ENCODE data around the gene SEMA5A. TPM values are rescaled to one million over a fixed set of nuclear protein-coding genes. Genes with fewer than 3 reads are reported as not detected.
A peak's percentile ranks its signal among the peaks of the same experiment; 100 is the strongest.

SEMA5A gene
- total RNA-seq, 1 donor from 2014 or later, result 1.6 TPM

DNA sequence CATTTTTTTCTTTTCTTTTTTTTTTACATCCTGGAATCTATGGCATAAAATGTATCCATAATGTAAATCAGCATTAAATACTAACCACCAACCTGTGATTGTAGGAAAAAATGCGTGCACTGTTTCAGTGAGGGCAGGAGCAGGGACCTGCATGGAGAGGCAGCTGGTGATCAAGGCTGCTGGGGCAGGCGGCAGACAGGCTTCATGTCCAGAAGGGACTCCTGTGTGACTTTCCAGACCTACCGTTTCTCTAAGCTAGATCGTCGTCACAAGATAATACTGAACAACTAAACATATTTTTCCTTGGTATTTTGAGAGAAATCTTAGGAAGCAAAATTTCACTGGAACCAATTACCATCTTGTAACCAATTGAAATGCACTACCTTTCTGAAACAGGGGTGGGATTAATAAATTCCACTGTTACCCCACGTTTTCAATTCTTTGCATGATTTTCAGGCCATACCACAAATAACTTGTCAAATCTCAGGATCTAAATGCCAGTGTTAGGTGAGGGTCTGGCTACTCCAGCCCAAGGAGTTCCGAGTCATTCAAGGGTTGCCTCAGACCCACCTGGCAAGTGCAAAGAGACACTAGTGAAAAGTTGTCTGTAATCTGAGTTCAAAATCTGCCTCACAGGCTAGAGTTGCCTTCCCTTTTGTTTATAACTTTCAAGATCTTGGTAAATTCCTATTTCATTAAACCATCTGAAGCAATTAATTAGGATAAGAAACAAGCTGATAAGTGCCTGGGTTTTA is 198.2 kb downstream of the SEMA5A start:
- TF ChIP-seq, protein P1, sequence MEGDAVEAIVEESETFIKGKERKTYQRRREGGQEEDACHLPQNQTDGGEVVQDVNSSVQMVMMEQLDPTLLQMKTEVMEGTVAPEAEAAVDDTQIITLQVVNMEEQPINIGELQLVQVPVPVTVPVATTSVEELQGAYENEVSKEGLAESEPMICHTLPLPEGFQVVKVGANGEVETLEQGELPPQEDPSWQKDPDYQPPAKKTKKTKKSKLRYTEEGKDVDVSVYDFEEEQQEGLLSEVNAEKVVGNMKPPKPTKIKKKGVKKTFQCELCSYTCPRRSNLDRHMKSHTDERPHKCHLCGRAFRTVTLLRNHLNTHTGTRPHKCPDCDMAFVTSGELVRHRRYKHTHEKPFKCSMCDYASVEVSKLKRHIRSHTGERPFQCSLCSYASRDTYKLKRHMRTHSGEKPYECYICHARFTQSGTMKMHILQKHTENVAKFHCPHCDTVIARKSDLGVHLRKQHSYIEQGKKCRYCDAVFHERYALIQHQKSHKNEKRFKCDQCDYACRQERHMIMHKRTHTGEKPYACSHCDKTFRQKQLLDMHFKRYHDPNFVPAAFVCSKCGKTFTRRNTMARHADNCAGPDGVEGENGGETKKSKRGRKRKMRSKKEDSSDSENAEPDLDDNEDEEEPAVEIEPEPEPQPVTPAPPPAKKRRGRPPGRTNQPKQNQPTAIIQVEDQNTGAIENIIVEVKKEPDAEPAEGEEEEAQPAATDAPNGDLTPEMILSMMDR (IDR thresholded peaks at IDR 0.05; ENCODE audit: insufficient read depth, low read length, severe bottlenecking), result no peak
- no peak overlapping the region for H3K4me3 ChIP-seq (ENCODE audit: low read depth, low read length)
- H3K36me3 ChIP-seq (ENCODE audit: control insufficient read depth, insufficient read depth, low read length), result no peaks in the 10 kb centered on the region
- no peak for DNase-seq (ENCODE audit: low read depth)
- no peak for FAIRE-seq
- H3K27me3 ChIP-seq (ENCODE audit: control insufficient read depth, insufficient read depth, low read length), result no peaks in the 10 kb centered on the region

DNA sequence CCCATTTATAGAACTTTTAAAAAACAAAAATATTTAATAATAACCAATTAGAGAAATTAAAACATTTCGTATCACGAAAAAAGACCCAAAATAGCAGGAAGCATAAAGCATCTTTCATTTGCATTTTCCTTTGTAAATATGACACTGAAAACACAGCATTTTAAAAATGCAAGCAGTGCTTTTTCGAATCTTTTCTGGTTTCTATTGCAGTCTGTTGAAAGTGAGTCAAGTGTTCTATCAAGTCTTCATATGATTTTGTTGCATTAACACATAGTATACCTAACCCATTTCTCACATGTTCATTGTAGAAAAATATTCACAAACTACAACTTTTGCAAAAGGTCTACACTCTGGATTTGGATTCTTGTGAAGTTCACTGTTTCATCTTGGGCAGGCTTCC is 198.8 kb downstream of the SEMA5A start:
- H3K27me3 ChIP-seq (ENCODE audit: control insufficient read depth, insufficient read depth, low read length), result no peaks in the 10 kb centered on the region
- no peak for FAIRE-seq
- no peak overlapping the region for H3K4me3 ChIP-seq (ENCODE audit: low read depth, low read length)
- no peak for DNase-seq (ENCODE audit: low read depth)
- H3K36me3 ChIP-seq (ENCODE audit: control insufficient read depth, insufficient read depth, low read length), result no peaks in the 10 kb centered on the region
- TF ChIP-seq, protein P1 (IDR thresholded peaks at IDR 0.05; ENCODE audit: insufficient read depth, low read length, severe bottlenecking), result no peak

- FAIRE-seq, result no peak
Observed at GRCh38 chr5:9344751-9345240, 201.1 kb downstream of the SEMA5A start.

DNA sequence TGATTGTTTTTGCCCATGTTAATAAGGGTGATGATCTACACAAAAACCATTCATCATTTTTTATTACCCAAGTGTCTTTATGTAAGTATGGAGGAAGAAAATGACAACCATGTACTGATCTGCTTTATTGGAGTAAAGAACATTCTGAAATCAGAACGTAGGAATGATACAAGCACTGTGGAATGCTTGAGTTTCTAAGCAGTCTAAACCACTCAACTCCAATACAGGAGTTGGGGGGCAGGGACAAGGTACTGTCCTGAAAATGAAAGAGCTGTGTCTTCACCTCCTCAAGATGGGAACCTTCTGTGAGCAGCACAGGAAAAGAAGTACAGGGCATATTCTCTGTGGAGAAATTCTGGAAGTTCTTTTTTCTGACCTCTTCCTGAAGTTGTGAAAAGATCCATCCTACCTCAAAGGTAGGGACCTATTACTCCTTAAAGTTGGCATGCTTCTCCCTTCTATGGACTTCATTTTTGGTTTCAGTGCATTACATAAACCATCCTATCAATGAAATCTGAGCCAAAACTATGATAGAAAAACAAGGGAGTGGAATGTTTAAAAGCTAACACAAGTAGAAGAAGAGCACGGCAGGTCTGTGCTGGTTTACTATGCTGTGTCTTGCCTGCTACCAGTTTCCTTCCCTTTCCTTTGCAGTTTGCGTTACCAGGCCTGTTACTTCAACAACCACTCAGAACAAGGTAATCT is 202.6 kb downstream of the SEMA5A start:
- peak; percentile 70 for DNase-seq (ENCODE audit: low read depth)
- no peak overlapping the region for H3K4me3 ChIP-seq (ENCODE audit: low read depth, low read length)
- no peak for FAIRE-seq
- no peaks in the 10 kb centered on the region for H3K36me3 ChIP-seq (ENCODE audit: control insufficient read depth, insufficient read depth, low read length)
- TF ChIP-seq, protein P1 (IDR thresholded peaks at IDR 0.05; ENCODE audit: insufficient read depth, low read length, severe bottlenecking), result no peak
- no peaks in the 10 kb centered on the region for H3K27me3 ChIP-seq (ENCODE audit: control insufficient read depth, insufficient read depth, low read length)

More at GRCh38 chr5:9344751-9345240, 201.1 kb downstream of the SEMA5A start:
- Histone ChIP-seq H3K36me3 (ENCODE audit: control insufficient read depth, insufficient read depth, low read length) (no peaks in the 10 kb centered on the region), H3K27me3 (ENCODE audit: control insufficient read depth, insufficient read depth, low read length) (no peaks in the 10 kb centered on the region), H3K4me3 (ENCODE audit: low read depth, low read length) (no peak overlapping the region)
- no peak for DNase-seq (ENCODE audit: low read depth)
- TF ChIP-seq, protein P1 (IDR thresholded peaks at IDR 0.05; ENCODE audit: insufficient read depth, low read length, severe bottlenecking), result no peak

DNA sequence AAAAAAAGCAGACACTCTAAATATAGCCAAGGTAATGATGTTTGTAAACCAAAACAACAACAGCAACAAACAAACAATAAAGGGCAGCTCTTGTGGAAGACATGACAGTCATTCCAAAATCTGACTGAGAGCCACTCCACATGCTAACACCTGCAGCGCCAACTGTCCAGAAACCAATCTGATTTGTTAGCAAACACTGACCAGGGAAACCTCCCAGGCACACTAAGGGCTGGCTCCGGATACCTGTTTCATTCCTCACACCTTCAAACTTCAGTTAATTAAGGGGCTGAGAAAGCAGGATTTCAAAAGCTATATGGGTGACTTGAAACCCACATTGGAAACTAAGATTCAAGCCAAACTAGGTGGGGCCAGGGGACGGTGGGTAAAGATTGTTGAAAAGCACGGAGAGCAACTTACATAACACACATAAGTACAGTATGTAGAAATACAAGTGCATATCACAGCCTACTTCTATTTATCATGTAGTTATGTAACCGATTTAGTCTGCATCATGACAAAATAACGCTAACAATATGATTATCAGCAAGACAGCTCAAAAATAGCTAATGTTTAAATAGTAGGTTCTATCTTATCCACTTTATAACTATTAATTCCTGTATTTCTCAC is 203.6 kb downstream of the SEMA5A start:
- Histone ChIP-seq H3K4me3 (ENCODE audit: low read depth, low read length) (no peak overlapping the region), H3K36me3 (ENCODE audit: control insufficient read depth, insufficient read depth, low read length) (no peaks in the 10 kb centered on the region), H3K27me3 (ENCODE audit: control insufficient read depth, insufficient read depth, low read length) (no peaks in the 10 kb centered on the region)
- FAIRE-seq (no peak), DNase-seq (ENCODE audit: low read depth) (no peak)
- TF ChIP-seq, protein P1 (IDR thresholded peaks at IDR 0.05; ENCODE audit: insufficient read depth, low read length, severe bottlenecking), result no peak

All from bronchial epithelial cell (primary cell).